Nephron (organoid): ENCODE data around the gene BPIFA1.

Experiments
- H3K27ac Mint-ChIP-seq, 3 experiments: 2 replicates each; pipeline ENCODE4 v1.8.0; 2020; ENCODE audit warnings: mixed read lengths in 3 of 3, mild to moderate bottlenecking in 2 of 3, moderate library complexity in 1 of 3
- H3K27me3 Mint-ChIP-seq: 2 replicates; pipeline ENCODE4 v1.8.0; 2021; ENCODE audit warnings: low read depth, mild to moderate bottlenecking, moderate library complexity, mixed read lengths
- H3K36me3 Mint-ChIP-seq: 2 replicates; pipeline ENCODE4 v1.8.0; 2020; ENCODE audit warnings: low read depth, mixed read lengths
- H3K4me1 Mint-ChIP-seq: 2 replicates; pipeline ENCODE4 v1.8.0; 2020; ENCODE audit warnings: mixed read lengths
- H3K4me3 Mint-ChIP-seq, 3 experiments: 2 replicates each; pipeline ENCODE4 v1.8.0; 2020; ENCODE audit warnings: mild to moderate bottlenecking in 3 of 3, mixed read lengths in 3 of 3, moderate library complexity in 2 of 3
- H3K9me3 Mint-ChIP-seq: 2 replicates; pipeline ENCODE4 v1.8.0; 2020; ENCODE audit warnings: mixed read lengths
- CTCF ChIP-seq, 3 experiments: fragments of 200-600 bp; sonication (generic); IDR thresholded peaks; one replicate each; pipeline ENCODE4 v1.5.0; 2021; ENCODE audit warnings: antibody characterized with exemption in 3 of 3; ENCODE audit not compliant: unreplicated experiment in 3 of 3

The BPIFA1 gene

GRCh38 chr20:33284284-33284683, 48.5 kb downstream of the BPIFA1 start:
- Mint-ChIP-seq H3K9me3 (no peaks in the 10 kb centered on the region), H3K27ac (no peak overlapping the region), H3K27me3 (peaks cover 29% of the 10 kb centered on the region), H3K4me1 (peaks cover 7% of the 10 kb centered on the region), H3K36me3 (no peaks in the 10 kb centered on the region), H3K4me3 (no peak overlapping the region)
- no peak for TF ChIP-seq CTCF (IDR thresholded peaks at IDR 0.05; ENCODE audit: unreplicated experiment in 3 of 3)

GRCh38 chr20:33284937-33285336, 49.1 kb downstream of the BPIFA1 start:
- peaks cover 33% of the 10 kb centered on the region for H3K27me3 Mint-ChIP-seq
- no peaks in the 10 kb centered on the region for H3K9me3 Mint-ChIP-seq
- H3K4me1 Mint-ChIP-seq: peaks cover 7% of the 10 kb centered on the region
- H3K4me3 Mint-ChIP-seq: no peak overlapping the region
- H3K27ac Mint-ChIP-seq: peak overlapping the region in 1 of 3 experiments; percentile 25
- H3K36me3 Mint-ChIP-seq: no peaks in the 10 kb centered on the region
- no peak for TF ChIP-seq CTCF (IDR thresholded peaks at IDR 0.05; ENCODE audit: unreplicated experiment in 3 of 3)

GRCh38 chr20:33285861-33286495, 50.2 kb downstream of the BPIFA1 start:
- Mint-ChIP-seq H3K9me3 (no peaks in the 10 kb centered on the region), H3K4me3 (no peak overlapping the region), H3K4me1 (peaks cover 12% of the 10 kb centered on the region), H3K27ac (no peak overlapping the region), H3K36me3 (no peaks in the 10 kb centered on the region), H3K27me3 (peaks cover 41% of the 10 kb centered on the region)
- no peak for TF ChIP-seq CTCF (IDR thresholded peaks at IDR 0.05; ENCODE audit: unreplicated experiment in 3 of 3)

GRCh38 chr20:33287884-33288283, 52.1 kb downstream of the BPIFA1 start:
- Mint-ChIP-seq H3K27ac (no peak overlapping the region), H3K27me3 (peaks cover 47% of the 10 kb centered on the region), H3K4me3 (no peak overlapping the region), H3K9me3 (no peaks in the 10 kb centered on the region), H3K4me1 (peaks cover 12% of the 10 kb centered on the region), H3K36me3 (no peaks in the 10 kb centered on the region)
- no peak for TF ChIP-seq CTCF (IDR thresholded peaks at IDR 0.05; ENCODE audit: unreplicated experiment in 3 of 3)

GRCh38 chr20:33290852-33291251, 55.1 kb downstream of the BPIFA1 start:
- Mint-ChIP-seq H3K27me3 (peaks cover 46% of the 10 kb centered on the region), H3K4me3 (no peak overlapping the region), H3K9me3 (no peaks in the 10 kb centered on the region), H3K4me1 (peaks cover 5% of the 10 kb centered on the region), H3K36me3 (no peaks in the 10 kb centered on the region), H3K27ac (no peak overlapping the region)
- TF ChIP-seq CTCF (IDR thresholded peaks at IDR 0.05; ENCODE audit: unreplicated experiment in 3 of 3): no peak

- Mint-ChIP-seq H3K36me3 (no peaks in the 10 kb centered on the region), H3K4me3 (no peak overlapping the region), H3K9me3 (no peaks in the 10 kb centered on the region), H3K27me3 (peaks cover 46% of the 10 kb centered on the region), H3K4me1 (peaks cover 5% of the 10 kb centered on the region), H3K27ac (no peak overlapping the region)
- no peak for TF ChIP-seq CTCF (IDR thresholded peaks at IDR 0.05; ENCODE audit: unreplicated experiment in 3 of 3)
Measured at GRCh38 chr20:33291416-33291815, 55.6 kb downstream of the BPIFA1 start.
